ENCODE results near the gene LTBP3. TPM values are rescaled to one million over a fixed set of nuclear protein-coding genes. Genes with fewer than 3 reads are reported as not detected.

LTBP3 gene
- total and polyA plus RNA-seq, 2 of the 13 experiments (the other 11 are each of a cell fraction or from before 2014, with no cell fraction given), result 12.2 to 68.1 TPM

GRCh38 chr11:65489035-65489705 is 69.0 kb downstream of the LTBP3 start (continued):
- no peak for TF ChIP-seq RAD51 (IDR thresholded peaks at IDR 0.05; ENCODE audit: borderline replicate concordance)
- TF ChIP-seq TCF12 (IDR thresholded peaks at IDR 0.05), result no peak
- no peak for TF ChIP-seq TCF12 (CRISPR knock-in tag; IDR thresholded peaks at IDR 0.05)
- TF ChIP-seq ZNF740 (CRISPR knock-in tag; IDR thresholded peaks at IDR 0.05), result peak; percentile 93
- peak; percentile 33; the same call in 1 of the 2 replicates for TF ChIP-seq ZNF563 (CRISPR knock-in tag; IDR thresholded peaks at IDR 0.05)
- no peak for TF ChIP-seq SMARCE1 (IDR thresholded peaks at IDR 0.05; ENCODE audit: borderline replicate concordance)
- TF ChIP-seq SAFB2 (CRISPR knock-in tag; IDR thresholded peaks at IDR 0.05; ENCODE audit: borderline replicate concordance, low read depth), result peak; percentile 39; the same call in 1 of the 2 replicates
- TF ChIP-seq TAF15 (IDR thresholded peaks at IDR 0.05; ENCODE audit: low read depth, low read length, poor library complexity, severe bottlenecking), result no peak
- no peak for TF ChIP-seq REXO4 (CRISPR knock-in tag; IDR thresholded peaks at IDR 0.05; ENCODE audit: borderline replicate concordance)
- TF ChIP-seq SIX4 (CRISPR knock-in tag; IDR thresholded peaks at IDR 0.05), result no peak
- no peak for TF ChIP-seq ONECUT2 (CRISPR knock-in tag; IDR thresholded peaks at IDR 0.05)
- no peak for TF ChIP-seq CBX2 (IDR thresholded peaks at IDR 0.05; ENCODE audit: low read depth, low read length)
- TF ChIP-seq CBX2 (CRISPR knock-in tag; IDR thresholded peaks at IDR 0.05; ENCODE audit: low read depth), result no peak
- no peak; the same call in 1 of the 2 replicates for TF ChIP-seq FOSL2 (CRISPR knock-in tag; IDR thresholded peaks at IDR 0.05)
- no peak for TF ChIP-seq ZNF83 (CRISPR knock-in tag; IDR thresholded peaks at IDR 0.05; ENCODE audit: borderline replicate concordance)
- TF ChIP-seq NBN (conservative IDR thresholded peaks at IDR 0.05), result no peak
- no peak for TF ChIP-seq ELF3 (CRISPR knock-in tag; IDR thresholded peaks at IDR 0.05)
- no peak for TF ChIP-seq ZNF784 (CRISPR knock-in tag; IDR thresholded peaks at IDR 0.05; ENCODE audit: borderline replicate concordance)
- TF ChIP-seq ZFX (CRISPR knock-in tag; IDR thresholded peaks at IDR 0.05; ENCODE audit: low read depth), result peak; percentile 72; the same call in 1 of the 2 replicates
- TF ChIP-seq MAFG (CRISPR knock-in tag; IDR thresholded peaks at IDR 0.05), result no peak
- TF ChIP-seq ZBED4 (CRISPR knock-in tag; IDR thresholded peaks at IDR 0.05; ENCODE audit: borderline replicate concordance), result no peak
- TF ChIP-seq MIER3 (CRISPR knock-in tag; IDR thresholded peaks at IDR 0.05; ENCODE audit: borderline replicate concordance), result peak; percentile 4; the same call in 1 of the 2 replicates
- no peak for TF ChIP-seq CCAR2 (optimal IDR thresholded peaks at IDR 0.05; ENCODE audit: low read depth, low read length)
- TF ChIP-seq THAP9 (CRISPR knock-in tag; IDR thresholded peaks at IDR 0.05; ENCODE audit: borderline replicate concordance), result no peak
